H9 (cell line): ENCODE measurements around the gene CASP12. TPM values are rescaled to one million over a fixed set of nuclear protein-coding genes. Genes with fewer than 3 reads are reported as not detected.

Experiments
- DNase-seq: peaks from one replicate; pipeline ENCODE4 v3.0.0-alpha.2; 2017
- H2AFZ ChIP-seq: one replicate; pipeline ENCODE4 v1.6.1; 2013; ENCODE audit warnings: mild to moderate bottlenecking, low read length, control low read depth, moderate library complexity
- H2AK5ac ChIP-seq: 2 replicates; pipeline ENCODE4 v1.6.1; 2013; ENCODE audit warnings: low read length, control low read depth, mixed read lengths; ENCODE audit not compliant: insufficient read length
- H2BK120ac ChIP-seq: one replicate; pipeline ENCODE4 v1.6.1; 2013; ENCODE audit warnings: low read depth, mild to moderate bottlenecking, low read length, control low read depth, inconsistent platforms; ENCODE audit not compliant: poor library complexity, severe bottlenecking
- H2BK12ac ChIP-seq: 2 replicates; pipeline ENCODE4 v1.6.1; 2013; ENCODE audit warnings: low read length, control low read depth, mixed read lengths, low read depth; ENCODE audit not compliant: insufficient read length
- H2BK15ac ChIP-seq: 2 replicates; pipeline ENCODE4 v1.6.1; 2013; ENCODE audit warnings: low read depth, low read length, control low read depth
- H2BK20ac ChIP-seq: one replicate; pipeline ENCODE4 v1.6.1; 2013; ENCODE audit warnings: low read depth, mild to moderate bottlenecking, low read length, control low read depth, inconsistent platforms; ENCODE audit not compliant: poor library complexity, severe bottlenecking
- H2BK5ac ChIP-seq: 2 replicates; pipeline ENCODE4 v1.6.1; 2013; ENCODE audit warnings: low read length, control low read depth, mixed read lengths; ENCODE audit not compliant: insufficient read length
- H3K14ac ChIP-seq: 2 replicates; pipeline ENCODE4 v1.6.1; 2013; ENCODE audit warnings: low read length, control low read depth; ENCODE audit not compliant: insufficient read depth
- H3K18ac ChIP-seq: 2 replicates; pipeline ENCODE4 v1.6.1; 2013; ENCODE audit warnings: low read depth, mild to moderate bottlenecking, mixed read lengths, low read length, control low read depth; ENCODE audit not compliant: insufficient read length
- H3K23ac ChIP-seq: 2 replicates; pipeline ENCODE4 v1.6.1; 2013; ENCODE audit warnings: low read length, control low read depth, mixed read lengths, low read depth; ENCODE audit not compliant: insufficient read length
- H3K23me2 ChIP-seq: 2 replicates; pipeline ENCODE4 v1.6.1; 2013; ENCODE audit warnings: low read depth, mild to moderate bottlenecking, mixed read lengths, low read length, control low read depth; ENCODE audit not compliant: insufficient read length, poor library complexity, severe bottlenecking
- H3K27ac ChIP-seq: 2 replicates; pipeline ENCODE4 v1.5.1; 2013; ENCODE audit warnings: low read length, control low read depth, mixed read lengths, low read depth; ENCODE audit not compliant: insufficient read length
- H3K27me3 ChIP-seq: 2 replicates; pipeline ENCODE4 v1.6.1; 2013; ENCODE audit warnings: low read length, control low read depth, inconsistent platforms; ENCODE audit not compliant: insufficient read depth
- H3K4ac ChIP-seq: 2 replicates; pipeline ENCODE4 v1.6.1; 2013; ENCODE audit warnings: low read depth, mild to moderate bottlenecking, control low read depth, inconsistent platforms, low read length, moderate library complexity
- H3K4me1 ChIP-seq: 2 replicates; pipeline ENCODE4 v1.6.1; 2013; ENCODE audit warnings: low read length, control low read depth, inconsistent platforms; ENCODE audit not compliant: insufficient read depth
- H3K4me2 ChIP-seq: 2 replicates; pipeline ENCODE4 v1.6.1; 2013; ENCODE audit warnings: low read length, control low read depth, mixed read lengths; ENCODE audit not compliant: insufficient read length, insufficient read depth
- H3K56ac ChIP-seq: 2 replicates; pipeline ENCODE4 v1.6.1; 2013; ENCODE audit warnings: low read depth, mild to moderate bottlenecking, mixed read lengths, low read length, control low read depth; ENCODE audit not compliant: insufficient read length
- H3K79me1 ChIP-seq: 2 replicates; pipeline ENCODE4 v1.6.1; 2013; ENCODE audit warnings: low read depth, mild to moderate bottlenecking, moderate library complexity, low read length, control low read depth, inconsistent platforms; ENCODE audit not compliant: insufficient read depth, poor library complexity, severe bottlenecking
- H3K79me2 ChIP-seq: 2 replicates; pipeline ENCODE4 v1.6.1; 2013; ENCODE audit warnings: low read length, control low read depth, inconsistent platforms; ENCODE audit not compliant: insufficient read depth
- H3K9ac ChIP-seq: 2 replicates; pipeline ENCODE4 v1.6.1; 2013; ENCODE audit warnings: low read length, control low read depth, mixed read lengths; ENCODE audit not compliant: insufficient read length; ENCODE audit errors: extremely low read depth
- H3K9me3 ChIP-seq: one replicate; pipeline ENCODE4 v1.6.1; 2013; ENCODE audit warnings: low read depth, low read length, inconsistent platforms; ENCODE audit not compliant: control insufficient read depth
- H3T11ph ChIP-seq: one replicate; pipeline ENCODE4 v1.6.1; 2013; ENCODE audit warnings: mild to moderate bottlenecking, low read length, control low read depth, inconsistent platforms
- H4K20me1 ChIP-seq: one replicate; pipeline ENCODE4 v1.6.1; 2013; ENCODE audit not compliant: control insufficient read depth, insufficient read length, insufficient read depth
- H4K5ac ChIP-seq: 2 replicates; pipeline ENCODE4 v1.6.1; 2013; ENCODE audit warnings: low read depth, mild to moderate bottlenecking, mixed read lengths, low read length, control low read depth; ENCODE audit not compliant: insufficient read length
- H4K8ac ChIP-seq: replicated peaks from 2 replicates; pipeline ENCODE4 v1.6.1; 2013; ENCODE audit warnings: low read length, control low read depth, mixed read lengths, low read depth; ENCODE audit not compliant: insufficient read length
- H4K91ac ChIP-seq: 2 replicates; pipeline ENCODE4 v1.6.1; 2013; ENCODE audit warnings: low read depth, mild to moderate bottlenecking, moderate library complexity, mixed read lengths, low read length, control low read depth; ENCODE audit not compliant: insufficient read length
- H3K27ac Mint-ChIP-seq, 3 experiments: 2 replicates in 2 of 3; 3 replicates in 1 of 3; pipeline ENCODE4 v1.8.0; 2020 to 2021; ENCODE audit warnings: mixed read lengths in 3 of 3, mild to moderate bottlenecking in 1 of 3, moderate library complexity in 1 of 3
- H3K27me3 Mint-ChIP-seq: 2 replicates; pipeline ENCODE4 v1.8.0; 2021; ENCODE audit warnings: low read depth, mild to moderate bottlenecking, moderate library complexity, mixed read lengths
- H3K36me3 Mint-ChIP-seq, 3 experiments: 2 replicates in 2 of 3; 3 replicates in 1 of 3; pipeline ENCODE4 v1.8.0; 2020 to 2021; ENCODE audit warnings: low read depth in 3 of 3, mixed read lengths in 3 of 3; ENCODE audit not compliant: insufficient read depth in 1 of 3
- H3K4me1 Mint-ChIP-seq, 2 experiments: 2 replicates each; pipeline ENCODE4 v1.8.0; 2020; ENCODE audit warnings: mixed read lengths in 2 of 2
- H3K4me3 Mint-ChIP-seq, 2 experiments: 2 replicates in 1 of 2; 3 replicates in 1 of 2; pipeline ENCODE4 v1.8.0; 2020 to 2021; ENCODE audit warnings: mild to moderate bottlenecking in 2 of 2, mixed read lengths in 2 of 2, moderate library complexity in 1 of 2
- H3K9me3 Mint-ChIP-seq, 2 experiments: 2 replicates in 1 of 2; 3 replicates in 1 of 2; pipeline ENCODE4 v1.8.0; 2020; ENCODE audit warnings: mild to moderate bottlenecking in 2 of 2, mixed read lengths in 2 of 2, moderate library complexity in 1 of 2
- CTCF ChIP-seq: fragments of 200-600 bp; sonication (generic); conservative IDR thresholded peaks from 3 replicates; pipeline ENCODE4 v1.8.0; 2021; ENCODE audit warnings: antibody characterized with exemption, mild to moderate bottlenecking
- WGBS: extraction: QIAGEN DNeasy Blood & Tissue Kit; methylation state at CpG from one replicate; pipeline ENCODE4 v1.1.7; 2013; ENCODE audit warnings: missing lambda C conversion rate, low lambda C conversion rate, mixed read lengths; ENCODE audit not compliant: insufficient read length; ENCODE audit errors: extremely low coverage; 5-methylcytosine and 5-hydroxymethylcytosine counted together
- total RNA-seq: library from RNA; stranded (reverse); gene quantifications from 2 replicates; pipeline ENCODE4 v1.2.1, GENCODE V29; 2021

The CASP12 gene
- total RNA-seq, 1 experiment from 2014 or later = not detected

- no peaks in the 10 kb centered on the region for H3K79me1 ChIP-seq
- H2AFZ ChIP-seq = no peak overlapping the region
- H2BK12ac ChIP-seq = no peak overlapping the region
- H2BK120ac ChIP-seq = no peak overlapping the region
- H3K23me2 ChIP-seq = no peaks in the 10 kb centered on the region
- no peak overlapping the region for H3K9ac ChIP-seq
- Mint-ChIP-seq H3K27me3 (no peaks in the 10 kb centered on the region), H3K9me3 (peaks cover 12 to 13% of the 10 kb centered on the region in 2 experiments; a peak in 4 of 5 replicates), H3K36me3 (peaks cover 8 to 18% (median 11%) of the 10 kb centered on the region in 3 experiments), H3K4me1 (peaks cover 4% of the 10 kb centered on the region in 2 experiments; a peak in 1 of 4 replicates), H3K27ac (no peak overlapping the region), H3K4me3 (no peak overlapping the region)
- no peak overlapping the region for H3K18ac ChIP-seq
- no peak for DNase-seq
- H3K4me1 ChIP-seq = no peaks in the 10 kb centered on the region; the same call in 1 of the 2 replicates
- H3K27ac ChIP-seq = no peak overlapping the region
- H4K91ac ChIP-seq = no peak overlapping the region
- no CpG with 5 or more reads among the region's 4 CpGs for WGBS
- no peaks in the 10 kb centered on the region for H3K79me2 ChIP-seq
- TF ChIP-seq CTCF = no peak
- H4K5ac ChIP-seq = no peak overlapping the region
- no peak overlapping the region for H2BK5ac ChIP-seq
- H3K4ac ChIP-seq = no peak overlapping the region
- H3K56ac ChIP-seq = no peak overlapping the region
- no peak overlapping the region for H3K14ac ChIP-seq
- no peak overlapping the region for H2AK5ac ChIP-seq
- no peak overlapping the region for H3K23ac ChIP-seq
- H3K9me3 ChIP-seq = no peaks in the 10 kb centered on the region
- H2BK15ac ChIP-seq = no peak overlapping the region
- no peaks in the 10 kb centered on the region for H4K20me1 ChIP-seq
- no peak overlapping the region for H2BK20ac ChIP-seq
- H3K4me2 ChIP-seq = no peak overlapping the region
- no peaks in the 10 kb centered on the region for H3K27me3 ChIP-seq
- H4K8ac ChIP-seq = no peak overlapping the region
- no peak overlapping the region for H3T11ph ChIP-seq
Observed at GRCh38 chr11:104843150-104843836, 55.0 kb downstream of the CASP12 start.
